ENCODE results near the gene CTF1. TPM values are rescaled to one million over a fixed set of nuclear protein-coding genes. Genes with fewer than 3 reads are reported as not detected.

The CTF1 gene
- total RNA-seq, 2 experiments from 2014 or later: 0.22 to 0.43 TPM

GRCh38 chr16:30941600-30942425 lies 45.4 kb downstream of the CTF1 start:
- Mint-ChIP-seq H3K27me3 (no peaks in the 10 kb centered on the region), H3K27ac (peak overlapping the region; percentile 72), H3K4me1 (ENCODE audit: low read depth) (peaks cover 18% of the 10 kb centered on the region), H3K36me3 (peaks cover 14% of the 10 kb centered on the region), H3K4me3 (peak overlapping the region; percentile 32), H3K9me3 (no peaks in the 10 kb centered on the region)
- intact Hi-C loops (cut with micrococcal nuclease): loop anchor here (2.0 kb wide), 2 partner anchors 19 to 45 kb away; partner anchors contain the start of genes CTF1 and FBXL19
- DNase-seq: peak; percentile 84
- POLR2A ChIA-PET: interaction anchor here (0.5 to 1.6 kb wide), 2 partner anchors 63 to 97 kb away, joined by 4 read pairs; no protein-coding TSS in a partner anchor
- CTCF ChIA-PET: interaction anchor here (0.7 to 5.1 kb wide), 35 partner anchors 8 to 499 kb away, joined by 3 to 71 read pairs (median 5); partner anchors contain the start of genes BCL7C, ORAI3 and VKORC1

GRCh38 chr16:30942426-30942806 lies 46.0 kb downstream of the CTF1 start:
- POLR2A ChIA-PET: interaction anchor here (1.6 kb wide), 1 partner anchor 98 kb away, joined by 4 read pairs; no protein-coding TSS in a partner anchor
- no peak for DNase-seq
- Mint-ChIP-seq H3K4me1 (ENCODE audit: low read depth) (peaks cover 15% of the 10 kb centered on the region), H3K27ac (peak overlapping the region; percentile 72), H3K9me3 (no peaks in the 10 kb centered on the region), H3K27me3 (no peaks in the 10 kb centered on the region), H3K4me3 (no peak overlapping the region), H3K36me3 (peaks cover 14% of the 10 kb centered on the region)
- intact Hi-C loops (cut with micrococcal nuclease): loop anchor here (2.0 kb wide), 2 partner anchors 20 to 46 kb away; partner anchors contain the start of genes CTF1 and FBXL19
- CTCF ChIA-PET: interaction anchor here (0.9 to 5.1 kb wide), 29 partner anchors 7 to 200 kb away, joined by 3 to 71 read pairs (median 5); partner anchors contain the start of genes BCL7C, ORAI3 and VKORC1

- POLR2A ChIA-PET: no interaction called here
- no peak overlapping the region for H3K27ac Mint-ChIP-seq
- intact Hi-C loops (cut with micrococcal nuclease): no loop called here
Observed at GRCh38 chr16:30944352-30944751, 47.9 kb downstream of the CTF1 start.

GRCh38 chr16:30946671-30947540 lies 50.5 kb downstream of the CTF1 start:
- H3K36me3 Mint-ChIP-seq: peaks cover 12% of the 10 kb centered on the region
- CTCF ChIA-PET: interaction anchor here (1.2 kb wide), 1 partner anchor 102 kb away, joined by 4 read pairs; no protein-coding TSS in a partner anchor
- intact Hi-C loops (cut with micrococcal nuclease): no loop called here
- H3K4me3 Mint-ChIP-seq: no peak overlapping the region
- no peaks in the 10 kb centered on the region for H3K9me3 Mint-ChIP-seq
- H3K4me1 Mint-ChIP-seq (ENCODE audit: low read depth): peaks cover 23% of the 10 kb centered on the region
- DNase-seq: no peak
- POLR2A ChIA-PET: interaction anchor here (1.6 kb wide), 1 partner anchor 12 kb away, joined by 3 read pairs; no protein-coding TSS in a partner anchor
- no peak overlapping the region for H3K27ac Mint-ChIP-seq
- no peaks in the 10 kb centered on the region for H3K27me3 Mint-ChIP-seq

More at GRCh38 chr16:30944352-30944751, 47.9 kb downstream of the CTF1 start:
- CTCF ChIA-PET: interaction anchor here (1.0 to 1.9 kb wide), 3 partner anchors 9 to 100 kb away, joined by 4 to 13 read pairs (median 4); no protein-coding TSS in a partner anchor
- Mint-ChIP-seq H3K9me3 (no peaks in the 10 kb centered on the region), H3K36me3 (peaks cover 14% of the 10 kb centered on the region), H3K4me1 (ENCODE audit: low read depth) (peaks cover 18% of the 10 kb centered on the region), H3K27me3 (no peaks in the 10 kb centered on the region), H3K4me3 (no peak overlapping the region)
- DNase-seq: no peak

GRCh38 chr16:30947541-30947858 lies 51.1 kb downstream of the CTF1 start:
- no peak overlapping the region for H3K4me3 Mint-ChIP-seq
- no peaks in the 10 kb centered on the region for H3K27me3 Mint-ChIP-seq
- H3K36me3 Mint-ChIP-seq: peaks cover 12% of the 10 kb centered on the region
- H3K4me1 Mint-ChIP-seq (ENCODE audit: low read depth): peaks cover 17% of the 10 kb centered on the region
- no peak overlapping the region for H3K27ac Mint-ChIP-seq
- POLR2A ChIA-PET: interaction anchor here (1.6 kb wide), 1 partner anchor 13 kb away, joined by 3 read pairs; no protein-coding TSS in a partner anchor
- no peaks in the 10 kb centered on the region for H3K9me3 Mint-ChIP-seq
- CTCF ChIA-PET: interaction anchor here (1.2 kb wide), 1 partner anchor 102 kb away, joined by 4 read pairs; no protein-coding TSS in a partner anchor
- intact Hi-C loops (cut with micrococcal nuclease): no loop called here
- no peak for DNase-seq

GRCh38 chr16:30947859-30948666 lies 51.6 kb downstream of the CTF1 start:
- no peaks in the 10 kb centered on the region for H3K27me3 Mint-ChIP-seq
- CTCF ChIA-PET: interaction anchor here (1.2 kb wide), 1 partner anchor 103 kb away, joined by 4 read pairs; no protein-coding TSS in a partner anchor
- POLR2A ChIA-PET: interaction anchor here (1.6 kb wide), 1 partner anchor 13 kb away, joined by 3 read pairs; no protein-coding TSS in a partner anchor
- peaks cover 9% of the 10 kb centered on the region for H3K36me3 Mint-ChIP-seq
- no peak overlapping the region for H3K27ac Mint-ChIP-seq
- intact Hi-C loops (cut with micrococcal nuclease): no loop called here
- no peak overlapping the region for H3K4me3 Mint-ChIP-seq
- DNase-seq: peak; percentile 24
- no peaks in the 10 kb centered on the region for H3K9me3 Mint-ChIP-seq
- H3K4me1 Mint-ChIP-seq (ENCODE audit: low read depth): peaks cover 13% of the 10 kb centered on the region

GRCh38 chr16:30948667-30949649 lies 52.5 kb downstream of the CTF1 start, which contains the start of gene ORAI3:
TSS of gene ORAI3 (plus strand) at chr16:30949068. CDS start at chr16:30949290, 222 bp downstream.
- Mint-ChIP-seq H3K4me3 (peak within 1 kb of the TSS; percentile 83), H3K36me3 (peaks cover 5% of the 10 kb centered on the region), H3K27me3 (no peaks in the 10 kb centered on the region), H3K27ac (peak within 1 kb of the TSS; percentile 68), H3K9me3 (no peaks in the 10 kb centered on the region), H3K4me1 (ENCODE audit: low read depth) (peaks cover 18% of the 10 kb centered on the region)
- ChIA-PET CTCF (interaction anchor here (0.9 to 2.0 kb wide), 4 partner anchors 7 to 194 kb away, joined by 3 to 14 read pairs (median 6); no protein-coding TSS in a partner anchor), POLR2A (interaction anchor here (0.6 to 2.0 kb wide), 4 partner anchors 8 to 231 kb away, joined by 3 to 7 read pairs (median 4); partner anchors contain the start of gene FUS)
- intact Hi-C loops (cut with micrococcal nuclease): no loop called here
- DNase-seq: peak; percentile 67

- Mint-ChIP-seq H3K36me3 (no peaks in the 10 kb centered on the region), H3K27me3 (no peaks in the 10 kb centered on the region)
- POLR2A ChIA-PET: interaction anchor here (0.6 to 2.0 kb wide), 3 partner anchors 9 to 230 kb away, joined by 3 to 7 read pairs (median 4); partner anchors contain the start of gene FUS
Observed at GRCh38 chr16:30949650-30950515, 53.5 kb downstream of the CTF1 start.

GRCh38 chr16:30950516-30951065 lies 54.2 kb downstream of the CTF1 start:
- H3K4me1 Mint-ChIP-seq (ENCODE audit: low read depth): peaks cover 18% of the 10 kb centered on the region
- ChIA-PET CTCF (interaction anchor here (0.8 to 2.0 kb wide), 4 partner anchors 9 to 106 kb away, joined by 3 to 14 read pairs (median 6); partner anchors contain the start of gene HSD3B7), POLR2A (interaction anchor here (1.1 to 2.0 kb wide), 3 partner anchors 10 to 229 kb away, joined by 3 to 7 read pairs (median 4); partner anchors contain the start of gene FUS)
- intact Hi-C loops (cut with micrococcal nuclease): no loop called here
- H3K4me3 Mint-ChIP-seq: peak overlapping the region; percentile 83
- no peak overlapping the region for H3K27ac Mint-ChIP-seq
- no peaks in the 10 kb centered on the region for H3K36me3 Mint-ChIP-seq
- no peaks in the 10 kb centered on the region for H3K27me3 Mint-ChIP-seq
- H3K9me3 Mint-ChIP-seq: no peaks in the 10 kb centered on the region
- no peak for DNase-seq

More at GRCh38 chr16:30949650-30950515, 53.5 kb downstream of the CTF1 start:
- DNase-seq: peak; percentile 79
- peak overlapping the region; percentile 83 for H3K4me3 Mint-ChIP-seq
- H3K4me1 Mint-ChIP-seq (ENCODE audit: low read depth): peaks cover 18% of the 10 kb centered on the region
- CTCF ChIA-PET: interaction anchor here (0.8 to 2.0 kb wide), 5 partner anchors 8 to 193 kb away, joined by 3 to 14 read pairs (median 4); partner anchors contain the start of gene HSD3B7
- intact Hi-C loops (cut with micrococcal nuclease): no loop called here
- H3K27ac Mint-ChIP-seq: peak overlapping the region; percentile 68
- H3K9me3 Mint-ChIP-seq: no peaks in the 10 kb centered on the region

Measured in activated CD4-positive, alpha-beta memory T cell treated with anti-CD3 and anti-CD28 coated beads for 36 hours (primary cell).